ENCODE results near the gene CALCOCO2. TPM values are rescaled to one million over a fixed set of nuclear protein-coding genes. Genes with fewer than 3 reads are reported as not detected.
"Not testable (repeated sequence)": the region's sequence is repeated elsewhere in the genome, so short reads cannot be mapped to it uniquely, and the experiment has no call there.

CALCOCO2 gene
- total RNA-seq, 1 experiment from 2014 or later, result 113 TPM

DNA sequence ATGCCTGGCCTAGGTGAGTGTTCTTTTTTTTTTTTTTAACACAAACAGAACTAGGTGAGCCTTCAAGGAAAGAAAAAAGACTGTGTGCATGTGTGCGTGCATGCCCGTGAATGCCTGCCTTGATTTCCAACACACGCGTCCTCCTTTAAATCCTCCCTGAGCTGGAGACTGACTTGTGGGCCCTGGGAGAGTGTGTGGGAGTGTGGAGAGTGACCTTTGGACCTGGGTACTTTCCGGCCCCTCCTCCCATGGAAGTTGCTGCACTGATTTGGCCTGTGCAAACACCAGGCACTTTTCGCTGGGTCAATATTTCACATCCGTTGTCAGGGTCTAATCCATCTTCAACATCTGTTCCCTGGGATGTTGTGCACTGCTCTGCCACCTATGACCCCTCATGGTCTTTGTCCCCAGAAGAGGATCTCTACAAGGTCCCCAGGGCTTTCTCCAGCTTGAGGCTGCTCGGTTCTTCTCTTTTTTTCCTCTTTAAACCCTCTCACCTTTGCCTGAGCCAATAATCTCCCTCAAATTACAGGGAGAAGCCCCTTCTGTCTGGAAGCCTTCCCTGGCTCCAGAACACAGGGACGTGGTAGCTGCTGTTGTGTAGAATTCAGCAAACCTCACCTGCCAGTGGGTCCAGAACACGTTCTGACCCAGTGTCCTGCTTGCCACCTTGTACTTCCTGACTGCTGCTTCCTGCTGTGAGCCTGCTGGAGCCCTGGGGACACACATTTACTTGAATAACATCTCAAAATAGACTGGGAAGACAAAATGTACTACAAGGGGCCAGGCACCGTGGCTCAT is 40.9 kb downstream of the CALCOCO2 start:
- no peak overlapping the region for H3K4me3 Mint-ChIP-seq (ENCODE audit: unreplicated experiment)
- no peak overlapping the region for H3K27ac Mint-ChIP-seq (ENCODE audit: low read depth, unreplicated experiment)
- H3K9me3 Mint-ChIP-seq (ENCODE audit: unreplicated experiment), result no peaks in the 10 kb centered on the region
- no peaks in the 10 kb centered on the region for H3K27me3 Mint-ChIP-seq (ENCODE audit: insufficient read depth, unreplicated experiment)
- ChIA-PET POLR2A (interaction anchor here (0.7 to 1.2 kb wide), 2 partner anchors 21 to 786 kb away, joined by 3 read pairs; partner anchors contain the start of gene ATP5MC1), CTCF (interaction anchor here (0.6 to 4.7 kb wide), 8 partner anchors 8 to 161 kb away, joined by 3 to 23 read pairs (median 4); no protein-coding TSS in a partner anchor)
- intact Hi-C loops (cut with micrococcal nuclease), result no loop called here
- TF ChIP-seq, protein P1, sequence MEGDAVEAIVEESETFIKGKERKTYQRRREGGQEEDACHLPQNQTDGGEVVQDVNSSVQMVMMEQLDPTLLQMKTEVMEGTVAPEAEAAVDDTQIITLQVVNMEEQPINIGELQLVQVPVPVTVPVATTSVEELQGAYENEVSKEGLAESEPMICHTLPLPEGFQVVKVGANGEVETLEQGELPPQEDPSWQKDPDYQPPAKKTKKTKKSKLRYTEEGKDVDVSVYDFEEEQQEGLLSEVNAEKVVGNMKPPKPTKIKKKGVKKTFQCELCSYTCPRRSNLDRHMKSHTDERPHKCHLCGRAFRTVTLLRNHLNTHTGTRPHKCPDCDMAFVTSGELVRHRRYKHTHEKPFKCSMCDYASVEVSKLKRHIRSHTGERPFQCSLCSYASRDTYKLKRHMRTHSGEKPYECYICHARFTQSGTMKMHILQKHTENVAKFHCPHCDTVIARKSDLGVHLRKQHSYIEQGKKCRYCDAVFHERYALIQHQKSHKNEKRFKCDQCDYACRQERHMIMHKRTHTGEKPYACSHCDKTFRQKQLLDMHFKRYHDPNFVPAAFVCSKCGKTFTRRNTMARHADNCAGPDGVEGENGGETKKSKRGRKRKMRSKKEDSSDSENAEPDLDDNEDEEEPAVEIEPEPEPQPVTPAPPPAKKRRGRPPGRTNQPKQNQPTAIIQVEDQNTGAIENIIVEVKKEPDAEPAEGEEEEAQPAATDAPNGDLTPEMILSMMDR (IDR thresholded peaks at IDR 0.05; ENCODE audit: unreplicated experiment), result no peak
- no peaks in the 10 kb centered on the region for H3K4me1 Mint-ChIP-seq (ENCODE audit: insufficient read depth, unreplicated experiment)
- H3K36me3 Mint-ChIP-seq (ENCODE audit: insufficient read depth, unreplicated experiment), result no peaks in the 10 kb centered on the region
- BruUV-seq (replicated peaks), result no TSS peak
- DNase-seq (ENCODE audit: unreplicated experiment), result no peak

- ChIA-PET CTCF (interaction anchor here (0.6 to 4.7 kb wide), 3 partner anchors 10 to 67 kb away, joined by 3 to 23 read pairs (median 8); no protein-coding TSS in a partner anchor), POLR2A (interaction anchor here (0.7 kb wide), 1 partner anchor 786 kb away, joined by 3 read pairs; no protein-coding TSS in a partner anchor)
- H3K27me3 Mint-ChIP-seq (ENCODE audit: insufficient read depth, unreplicated experiment); intact Hi-C loops (cut with micrococcal nuclease); H3K4me3 Mint-ChIP-seq (ENCODE audit: unreplicated experiment); H3K4me1 Mint-ChIP-seq (ENCODE audit: insufficient read depth, unreplicated experiment); H3K36me3 Mint-ChIP-seq (ENCODE audit: insufficient read depth, unreplicated experiment); DNase-seq (ENCODE audit: unreplicated experiment); H3K9me3 Mint-ChIP-seq (ENCODE audit: unreplicated experiment); BruUV-seq (replicated peaks); H3K27ac Mint-ChIP-seq (ENCODE audit: low read depth, unreplicated experiment): not testable (repeated sequence)
Observed at GRCh38 chr17:48872409-48872808, 41.6 kb downstream of the CALCOCO2 start.

DNA sequence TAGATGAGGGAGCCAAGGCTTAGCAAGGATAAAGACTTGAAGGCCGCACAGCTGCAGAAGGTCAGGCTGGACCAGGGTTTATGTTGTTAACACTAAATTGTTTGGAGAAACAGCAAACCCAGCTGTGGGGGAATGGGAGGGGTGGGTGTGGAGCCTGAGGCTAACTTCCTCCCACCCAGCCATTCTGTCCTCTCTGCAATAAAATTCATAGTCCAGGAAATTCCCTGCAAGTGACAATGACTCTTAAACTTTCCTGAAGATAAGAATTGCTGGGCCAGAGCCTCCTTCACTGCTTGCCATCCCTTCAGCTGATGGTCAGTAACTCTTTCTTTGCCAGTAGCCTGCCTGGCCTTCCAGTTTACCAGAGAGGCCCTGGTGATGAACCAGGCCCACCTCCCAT is 42.4 kb downstream of the CALCOCO2 start:
- ChIA-PET POLR2A (interaction anchor here (1.2 kb wide), 1 partner anchor 9 kb away, joined by 5 read pairs; no protein-coding TSS in a partner anchor), CTCF (interaction anchor here (0.6 to 4.7 kb wide), 6 partner anchors 11 to 527 kb away, joined by 3 to 23 read pairs (median 4); no protein-coding TSS in a partner anchor)
- H3K36me3 Mint-ChIP-seq (ENCODE audit: insufficient read depth, unreplicated experiment), result no peaks in the 10 kb centered on the region
- no peaks in the 10 kb centered on the region for H3K27me3 Mint-ChIP-seq (ENCODE audit: insufficient read depth, unreplicated experiment)
- intact Hi-C loops (cut with micrococcal nuclease), result no loop called here
- H3K4me1 Mint-ChIP-seq (ENCODE audit: insufficient read depth, unreplicated experiment), result no peaks in the 10 kb centered on the region
- TF ChIP-seq, protein P1 (IDR thresholded peaks at IDR 0.05; ENCODE audit: unreplicated experiment), result no peak
- no peak for DNase-seq (ENCODE audit: unreplicated experiment)
- H3K27ac Mint-ChIP-seq (ENCODE audit: low read depth, unreplicated experiment), result no peak overlapping the region
- no peaks in the 10 kb centered on the region for H3K9me3 Mint-ChIP-seq (ENCODE audit: unreplicated experiment)
- H3K4me3 Mint-ChIP-seq (ENCODE audit: unreplicated experiment), result no peak overlapping the region
- BruUV-seq (replicated peaks), result no TSS peak

DNA sequence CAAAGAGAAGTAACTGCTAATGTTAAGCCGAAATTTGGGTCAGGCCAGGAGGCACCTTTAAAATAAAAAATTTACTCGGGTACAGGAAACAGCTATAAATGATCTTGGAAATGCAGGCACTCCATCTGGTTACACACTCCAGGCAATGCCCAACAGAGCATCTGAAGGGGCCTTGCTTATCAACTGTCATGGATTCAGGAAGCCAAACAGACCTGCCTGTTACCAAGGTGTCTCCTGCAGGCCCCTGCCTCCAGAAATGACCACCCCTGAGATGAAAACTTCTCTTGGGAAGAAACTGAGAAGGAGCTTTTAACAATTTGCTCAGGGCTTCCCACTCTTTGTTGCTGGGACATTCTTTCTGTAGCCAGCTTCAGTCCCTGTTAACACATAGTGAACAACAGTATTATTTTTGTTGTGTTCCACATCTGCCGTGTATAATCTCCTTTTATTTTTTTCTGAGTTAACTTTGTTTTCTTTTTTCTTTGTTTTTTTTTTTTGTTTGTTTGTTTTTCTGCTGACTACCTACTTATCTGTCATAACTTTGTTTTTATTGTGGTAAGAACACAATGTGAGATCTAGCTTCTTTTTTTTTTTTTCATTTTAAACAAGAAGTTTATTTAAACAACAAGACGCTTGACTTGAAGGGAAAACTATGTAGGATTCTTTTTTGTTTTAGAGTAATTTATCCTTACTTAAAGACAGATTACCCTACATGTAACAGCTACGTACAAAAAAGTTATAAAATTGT is 43.0 kb downstream of the CALCOCO2 start:
- CTCF ChIA-PET, result interaction anchor here (0.5 to 4.7 kb wide), 8 partner anchors 11 to 526 kb away, joined by 3 to 23 read pairs (median 4); no protein-coding TSS in a partner anchor
- no peak overlapping the region for H3K27ac Mint-ChIP-seq (ENCODE audit: low read depth, unreplicated experiment)
- no peak for DNase-seq (ENCODE audit: unreplicated experiment)
- H3K36me3 Mint-ChIP-seq (ENCODE audit: insufficient read depth, unreplicated experiment), result no peaks in the 10 kb centered on the region
- intact Hi-C loops (cut with micrococcal nuclease), result no loop called here
- POLR2A ChIA-PET, result interaction anchor here (1.2 kb wide), 1 partner anchor 9 kb away, joined by 5 read pairs; no protein-coding TSS in a partner anchor
- no peaks in the 10 kb centered on the region for H3K27me3 Mint-ChIP-seq (ENCODE audit: insufficient read depth, unreplicated experiment)
- BruUV-seq (replicated peaks), result no TSS peak
- H3K9me3 Mint-ChIP-seq (ENCODE audit: unreplicated experiment), result no peaks in the 10 kb centered on the region
- H3K4me3 Mint-ChIP-seq (ENCODE audit: unreplicated experiment), result no peak overlapping the region
- no peaks in the 10 kb centered on the region for H3K4me1 Mint-ChIP-seq (ENCODE audit: insufficient read depth, unreplicated experiment)
- TF ChIP-seq, protein P1 (IDR thresholded peaks at IDR 0.05; ENCODE audit: unreplicated experiment), result no peak
